ENCODE measurements around the gene LEKR1. TPM values are rescaled to one million over a fixed set of nuclear protein-coding genes. Genes with fewer than 3 reads are reported as not detected.

Gene LEKR1
- total and polyA plus RNA-seq, 2 donors (not counting 3 experiments of a cell fraction or from before 2014, with no cell fraction given), result 0.07 to 0.64 TPM

- ChIA-PET CTCF (interaction anchor here (1.5 kb wide), 1 partner anchor 21 kb away, joined by 4 read pairs; no protein-coding TSS in a partner anchor), POLR2A (no interaction called here)
- no peaks in the 10 kb centered on the region for H3K4me1 ChIP-seq (ENCODE audit: control insufficient read depth, extremely low read depth, insufficient read depth, low read length)
- intact Hi-C loops (cut with micrococcal nuclease), result no loop called here
- no peak overlapping the region for H3K4me3 ChIP-seq (replicated peaks in 1 of 3; ENCODE audit: insufficient read depth in 1 of 3, low read depth in 1 of 3, low read length in 3 of 3)
- no peak overlapping the region for H3K4me2 ChIP-seq (ENCODE audit: insufficient read depth, low read length)
- FAIRE-seq (no peak), DNase-seq (ENCODE audit: low read depth, low spot score) (no peak)
- H3K9me1 ChIP-seq (replicated peaks; ENCODE audit: control insufficient read depth, extremely low read depth, insufficient read depth, low read length), result no peaks in the 10 kb centered on the region
- no peak overlapping the region for H3K9ac ChIP-seq (replicated peaks; ENCODE audit: extremely low read depth, insufficient read depth, low read length)
- no peak overlapping the region for H2AFZ ChIP-seq (ENCODE audit: low read depth, low read length)
- no peak overlapping the region for H3K27ac ChIP-seq (ENCODE audit: insufficient read depth, low read depth, low read length)
- BruUV-seq (replicated peaks), result no TSS peak
- no peaks in the 10 kb centered on the region for H3K79me2 ChIP-seq (ENCODE audit: control insufficient read depth, insufficient read depth, low read length)
- dilution Hi-C loops (cut with MboI; ENCODE audit: extremely low pct_ligation_motif_present, low sequenced_read_pairs), result no loop called here
- H4K20me1 ChIP-seq (replicated peaks; ENCODE audit: control insufficient read depth, extremely low read depth, insufficient read depth, low read length), result no peaks in the 10 kb centered on the region
- no peaks in the 10 kb centered on the region for H3K36me3 ChIP-seq (ENCODE audit: control insufficient read depth in 2 of 2, extremely low read depth in 1 of 2, insufficient read depth in 2 of 2, low read length in 2 of 2)
- TF ChIP-seq POLR2A (IDR thresholded peaks at IDR 0.05; ENCODE audit: low read depth, low read length) (no peak), POLR2AphosphoS5 (IDR thresholded peaks at IDR 0.05; ENCODE audit: insufficient read depth, low read depth, low read length) (no peak), CTCF (IDR thresholded peaks at IDR 0.05; ENCODE audit: extremely low read depth in 1 of 2, insufficient read depth in 1 of 2, low read depth in 1 of 2, low read length in 2 of 2) (no peak), MAX (IDR thresholded peaks at IDR 0.05; ENCODE audit: insufficient read depth, insufficient read length) (no peak), EZH2 (IDR thresholded peaks at IDR 0.05; ENCODE audit: borderline replicate concordance, low read depth, low read length, severe bottlenecking) (no peak), MYC (IDR thresholded peaks at IDR 0.05; ENCODE audit: low read depth, low read length) (no peak), JUN (IDR thresholded peaks at IDR 0.05; ENCODE audit: borderline replicate concordance, insufficient read depth, insufficient read length, low read depth) (no peak), FOS (IDR thresholded peaks at IDR 0.05; ENCODE audit: borderline replicate concordance, insufficient read depth, low read length) (no peak), GATA2 (IDR thresholded peaks at IDR 0.05; ENCODE audit: insufficient read depth, insufficient read length, low read depth, low read length) (no peak)
- H3K9me3 ChIP-seq (replicated peaks; ENCODE audit: control insufficient read depth, insufficient read depth, low read length), result no peaks in the 10 kb centered on the region
- no peaks in the 10 kb centered on the region for H3K27me3 ChIP-seq (ENCODE audit: control insufficient read depth in 2 of 2, insufficient read depth in 2 of 2, low read length in 2 of 2)
Measured at GRCh38 chr3:156834962-156835535, 8.9 kb downstream of the LEKR1 start.

Data from endothelial cell of umbilical vein (primary cell).